ENCODE data around the gene CACNB2.

CACNB2 gene

DNA sequence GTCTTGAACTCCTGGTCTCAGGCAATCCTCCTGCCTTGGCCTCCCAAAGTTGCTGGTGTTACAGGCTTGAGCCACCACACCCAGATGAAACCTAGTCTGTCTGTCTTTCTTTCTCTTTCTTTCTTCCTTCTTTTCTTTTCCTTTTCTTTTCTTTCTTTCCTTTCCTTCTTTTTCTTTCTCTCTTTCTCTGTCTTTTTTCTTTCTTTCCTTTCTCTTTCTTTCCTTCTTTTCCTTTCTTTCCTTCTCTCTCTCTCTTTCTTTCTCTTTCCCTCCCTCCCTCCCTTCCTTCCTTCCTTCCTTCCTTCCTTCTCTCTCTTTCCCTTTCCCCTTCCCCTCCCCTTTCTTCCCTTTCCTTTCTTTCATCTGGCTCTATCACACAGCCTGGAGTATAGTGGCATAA is 185.2 kb downstream of the CACNB2 start:
- TF ChIP-seq, protein P1, sequence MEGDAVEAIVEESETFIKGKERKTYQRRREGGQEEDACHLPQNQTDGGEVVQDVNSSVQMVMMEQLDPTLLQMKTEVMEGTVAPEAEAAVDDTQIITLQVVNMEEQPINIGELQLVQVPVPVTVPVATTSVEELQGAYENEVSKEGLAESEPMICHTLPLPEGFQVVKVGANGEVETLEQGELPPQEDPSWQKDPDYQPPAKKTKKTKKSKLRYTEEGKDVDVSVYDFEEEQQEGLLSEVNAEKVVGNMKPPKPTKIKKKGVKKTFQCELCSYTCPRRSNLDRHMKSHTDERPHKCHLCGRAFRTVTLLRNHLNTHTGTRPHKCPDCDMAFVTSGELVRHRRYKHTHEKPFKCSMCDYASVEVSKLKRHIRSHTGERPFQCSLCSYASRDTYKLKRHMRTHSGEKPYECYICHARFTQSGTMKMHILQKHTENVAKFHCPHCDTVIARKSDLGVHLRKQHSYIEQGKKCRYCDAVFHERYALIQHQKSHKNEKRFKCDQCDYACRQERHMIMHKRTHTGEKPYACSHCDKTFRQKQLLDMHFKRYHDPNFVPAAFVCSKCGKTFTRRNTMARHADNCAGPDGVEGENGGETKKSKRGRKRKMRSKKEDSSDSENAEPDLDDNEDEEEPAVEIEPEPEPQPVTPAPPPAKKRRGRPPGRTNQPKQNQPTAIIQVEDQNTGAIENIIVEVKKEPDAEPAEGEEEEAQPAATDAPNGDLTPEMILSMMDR (IDR thresholded peaks at IDR 0.05; ENCODE audit: unreplicated experiment in 3 of 3) = no peak
- Mint-ChIP-seq H3K27ac (peak overlapping the region in 1 of 3 experiments; percentile 90), H3K4me3 (no peak overlapping the region), H3K9me3 (peaks cover 3% of the 10 kb centered on the region), H3K36me3 (ENCODE audit: low read depth) (no peaks in the 10 kb centered on the region), H3K27me3 (ENCODE audit: low read depth) (no peaks in the 10 kb centered on the region), H3K4me1 (peaks cover 7% of the 10 kb centered on the region)

DNA sequence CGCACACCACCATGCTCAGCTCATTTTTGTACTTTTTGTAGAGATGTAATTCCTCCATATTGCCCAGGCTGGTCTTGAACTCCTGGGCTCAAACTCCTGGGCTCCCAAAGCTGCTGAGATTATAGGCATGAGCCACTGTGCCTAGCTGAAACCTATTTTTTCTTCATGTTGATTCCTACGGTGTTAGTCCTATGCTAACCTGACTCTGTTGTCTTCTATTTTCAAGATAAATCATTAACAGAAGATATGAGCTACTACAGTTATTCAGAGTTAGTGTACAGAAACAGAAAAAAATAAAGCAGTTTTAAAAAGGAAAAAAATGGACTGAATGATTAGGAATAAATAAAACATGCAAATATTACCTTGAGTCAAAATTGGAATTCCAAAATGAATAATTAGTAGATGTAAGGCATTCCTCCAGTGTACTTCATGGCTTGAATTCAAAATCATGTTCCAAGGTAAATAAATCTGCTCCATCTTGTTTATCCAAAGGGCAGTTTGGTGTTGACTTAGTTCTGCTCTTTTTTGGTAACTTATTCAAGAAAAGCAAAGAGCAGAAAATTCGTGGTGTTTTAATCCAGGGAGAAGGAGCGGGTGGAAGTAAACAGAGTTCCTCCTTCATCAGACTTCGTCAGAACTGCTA is 185.8 kb downstream of the CACNB2 start:
- Mint-ChIP-seq H3K4me3 (no peak overlapping the region), H3K27me3 (ENCODE audit: low read depth) (no peaks in the 10 kb centered on the region), H3K27ac (peak overlapping the region; percentile 32 to 90 (median 60)), H3K9me3 (no peaks in the 10 kb centered on the region), H3K36me3 (ENCODE audit: low read depth) (no peaks in the 10 kb centered on the region), H3K4me1 (peaks cover 7% of the 10 kb centered on the region)
- TF ChIP-seq, protein P1 (IDR thresholded peaks at IDR 0.05; ENCODE audit: unreplicated experiment in 3 of 3) = no peak

DNA sequence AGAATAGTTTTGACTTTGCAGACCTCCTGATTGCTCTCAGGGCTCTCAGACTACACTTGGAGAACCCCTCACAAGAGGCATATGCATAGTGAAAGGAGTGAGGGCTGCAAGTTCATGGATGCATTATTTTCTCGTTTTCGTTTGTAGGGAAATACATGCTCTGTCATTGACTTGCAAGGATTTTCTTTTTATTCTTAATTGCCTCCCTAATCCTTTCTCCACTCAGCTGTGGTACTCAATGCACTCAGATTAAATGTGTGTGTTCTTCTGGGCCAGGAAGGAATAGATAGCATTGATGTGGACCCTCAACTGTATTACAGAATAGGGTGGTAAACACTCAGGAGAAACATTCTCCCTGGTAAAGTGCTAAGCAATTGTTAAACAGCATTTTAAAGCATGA is 188.7 kb downstream of the CACNB2 start:
- TF ChIP-seq, protein P1 (IDR thresholded peaks at IDR 0.05; ENCODE audit: unreplicated experiment in 3 of 3) = no peak
- peaks cover 12% of the 10 kb centered on the region for H3K4me1 Mint-ChIP-seq

DNA sequence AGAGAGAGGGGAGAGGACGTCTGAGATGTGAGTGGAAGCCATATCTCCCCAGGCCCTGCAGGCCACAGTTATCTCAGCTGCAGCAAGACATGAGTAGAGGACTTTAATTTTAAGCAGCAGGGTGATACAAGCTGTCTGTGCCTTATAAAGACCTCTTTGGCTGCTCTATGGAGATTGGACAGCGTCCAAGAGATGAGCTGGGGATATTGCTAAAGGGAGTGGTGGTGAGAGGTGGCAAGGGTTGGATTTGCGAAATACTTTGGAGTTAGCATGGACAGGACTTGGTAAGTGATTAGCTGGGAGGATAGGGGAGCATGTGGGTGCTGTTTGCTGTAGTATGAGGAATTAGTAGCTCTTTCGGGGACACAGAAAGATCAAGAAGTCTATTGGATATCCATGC is 191.8 kb downstream of the CACNB2 start:
- H3K4me3 Mint-ChIP-seq = no peak overlapping the region
- peaks cover 5% of the 10 kb centered on the region for H3K4me1 Mint-ChIP-seq
- no peaks in the 10 kb centered on the region for H3K36me3 Mint-ChIP-seq (ENCODE audit: low read depth)
- TF ChIP-seq, protein P1 (IDR thresholded peaks at IDR 0.05; ENCODE audit: unreplicated experiment in 3 of 3) = no peak
- H3K27ac Mint-ChIP-seq = no peak overlapping the region
- no peaks in the 10 kb centered on the region for H3K27me3 Mint-ChIP-seq (ENCODE audit: low read depth)
- H3K9me3 Mint-ChIP-seq = no peaks in the 10 kb centered on the region

More for the DNA sequence above, 188.7 kb downstream of the CACNB2 start:
- no peak overlapping the region for H3K27ac Mint-ChIP-seq
- no peak overlapping the region for H3K4me3 Mint-ChIP-seq
- no peaks in the 10 kb centered on the region for H3K9me3 Mint-ChIP-seq
- H3K36me3 Mint-ChIP-seq (ENCODE audit: low read depth) = no peaks in the 10 kb centered on the region
- H3K27me3 Mint-ChIP-seq (ENCODE audit: low read depth) = no peaks in the 10 kb centered on the region

GRCh38 chr10:18332484-18332883 is 192.3 kb downstream of the CACNB2 start:
- Mint-ChIP-seq H3K27ac (no peak overlapping the region), H3K27me3 (ENCODE audit: low read depth) (no peaks in the 10 kb centered on the region), H3K4me1 (peaks cover 5% of the 10 kb centered on the region), H3K4me3 (no peak overlapping the region), H3K36me3 (ENCODE audit: low read depth) (no peaks in the 10 kb centered on the region), H3K9me3 (no peaks in the 10 kb centered on the region)
- TF ChIP-seq, protein P1 (IDR thresholded peaks at IDR 0.05; ENCODE audit: unreplicated experiment in 3 of 3) = no peak

GRCh38 chr10:18333621-18334020 is 193.4 kb downstream of the CACNB2 start:
- H3K27ac Mint-ChIP-seq = no peak overlapping the region
- TF ChIP-seq, protein P1 (IDR thresholded peaks at IDR 0.05; ENCODE audit: unreplicated experiment in 3 of 3) = no peak
- no peak overlapping the region for H3K4me3 Mint-ChIP-seq
- no peaks in the 10 kb centered on the region for H3K9me3 Mint-ChIP-seq
- H3K27me3 Mint-ChIP-seq (ENCODE audit: low read depth) = peaks cover 3% of the 10 kb centered on the region
- no peaks in the 10 kb centered on the region for H3K36me3 Mint-ChIP-seq (ENCODE audit: low read depth)
- peaks cover 5% of the 10 kb centered on the region for H3K4me1 Mint-ChIP-seq
